Ishikawa (cell line): ENCODE data around the gene CUL5.

ENCODE experiments used
- CEBPB ChIP-seq: IDR thresholded peaks from 2 replicates; pipeline ENCODE4 v1.6.1; 2012
- EP300 ChIP-seq: IDR thresholded peaks from 2 replicates; pipeline ENCODE4 v1.6.1; 2012; ENCODE audit warnings: borderline replicate concordance
- FOXM1 ChIP-seq: IDR thresholded peaks from 2 replicates; pipeline ENCODE4 v1.6.1; 2012; ENCODE audit warnings: low read depth, borderline replicate concordance
- MAX ChIP-seq: IDR thresholded peaks from 2 replicates; pipeline ENCODE4 v1.6.1; 2012
- NFIC ChIP-seq: IDR thresholded peaks from 2 replicates; pipeline ENCODE4 v1.6.1; 2012
- RAD21 ChIP-seq: IDR thresholded peaks from 2 replicates; pipeline ENCODE4 v1.6.1; 2012; ENCODE audit warnings: low read depth
- REST ChIP-seq: IDR thresholded peaks from 2 replicates; pipeline ENCODE4 v1.6.1; 2012; ENCODE audit warnings: low read depth, mild to moderate bottlenecking
- TAF1 ChIP-seq: IDR thresholded peaks from 2 replicates; pipeline ENCODE4 v1.6.1; 2012; ENCODE audit warnings: low read depth, mild to moderate bottlenecking
- YY1 ChIP-seq: IDR thresholded peaks from 2 replicates; pipeline ENCODE4 v1.6.1; 2012; ENCODE audit warnings: low read depth

GRCh38 chr11:108125096-108125495 is 116.4 kb downstream of the CUL5 start:
- TF ChIP-seq RAD21 (no peak), REST (no peak), MAX (no peak), YY1 (no peak), TAF1 (no peak), FOXM1 (no peak), NFIC (no peak), EP300 (no peak), CEBPB (no peak)
